GM12873 (cell line): Measurements from ENCODE around the gene NOPCHAP1.
A peak's percentile ranks its signal among the peaks of the same experiment; 100 is the strongest.

Experiments used
- TF ChIP-seq, protein P1 (sequence below): IDR thresholded peaks from 2 replicates; pipeline ENCODE4 v1.5.1; 2012; ENCODE audit warnings: low read depth, mild to moderate bottlenecking, moderate library complexity, low read length, control low read depth; ENCODE audit not compliant: insufficient read depth; ENCODE audit errors: missing control alignments

Gene NOPCHAP1

DNA sequence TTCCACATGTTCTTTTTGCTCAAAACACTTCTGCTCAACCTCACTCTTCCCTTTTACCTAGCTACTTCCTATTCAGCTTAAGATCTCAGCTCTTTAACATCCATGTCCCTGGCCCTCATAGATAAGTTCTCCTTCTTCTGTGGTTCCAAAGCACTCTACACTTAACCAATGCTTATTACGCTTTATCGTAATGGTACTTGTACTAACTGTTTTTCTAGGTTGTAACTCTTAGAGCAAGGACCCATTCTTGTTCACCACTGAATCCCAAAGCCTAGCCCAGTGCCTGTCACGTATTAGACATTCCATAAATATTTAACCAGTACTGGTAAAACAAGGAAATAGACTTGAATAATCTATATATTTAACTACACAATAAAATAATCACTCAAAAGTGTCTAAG lies 33.3 kb upstream of the NOPCHAP1 start:
- TF ChIP-seq, protein P1, sequence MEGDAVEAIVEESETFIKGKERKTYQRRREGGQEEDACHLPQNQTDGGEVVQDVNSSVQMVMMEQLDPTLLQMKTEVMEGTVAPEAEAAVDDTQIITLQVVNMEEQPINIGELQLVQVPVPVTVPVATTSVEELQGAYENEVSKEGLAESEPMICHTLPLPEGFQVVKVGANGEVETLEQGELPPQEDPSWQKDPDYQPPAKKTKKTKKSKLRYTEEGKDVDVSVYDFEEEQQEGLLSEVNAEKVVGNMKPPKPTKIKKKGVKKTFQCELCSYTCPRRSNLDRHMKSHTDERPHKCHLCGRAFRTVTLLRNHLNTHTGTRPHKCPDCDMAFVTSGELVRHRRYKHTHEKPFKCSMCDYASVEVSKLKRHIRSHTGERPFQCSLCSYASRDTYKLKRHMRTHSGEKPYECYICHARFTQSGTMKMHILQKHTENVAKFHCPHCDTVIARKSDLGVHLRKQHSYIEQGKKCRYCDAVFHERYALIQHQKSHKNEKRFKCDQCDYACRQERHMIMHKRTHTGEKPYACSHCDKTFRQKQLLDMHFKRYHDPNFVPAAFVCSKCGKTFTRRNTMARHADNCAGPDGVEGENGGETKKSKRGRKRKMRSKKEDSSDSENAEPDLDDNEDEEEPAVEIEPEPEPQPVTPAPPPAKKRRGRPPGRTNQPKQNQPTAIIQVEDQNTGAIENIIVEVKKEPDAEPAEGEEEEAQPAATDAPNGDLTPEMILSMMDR: no peak

DNA sequence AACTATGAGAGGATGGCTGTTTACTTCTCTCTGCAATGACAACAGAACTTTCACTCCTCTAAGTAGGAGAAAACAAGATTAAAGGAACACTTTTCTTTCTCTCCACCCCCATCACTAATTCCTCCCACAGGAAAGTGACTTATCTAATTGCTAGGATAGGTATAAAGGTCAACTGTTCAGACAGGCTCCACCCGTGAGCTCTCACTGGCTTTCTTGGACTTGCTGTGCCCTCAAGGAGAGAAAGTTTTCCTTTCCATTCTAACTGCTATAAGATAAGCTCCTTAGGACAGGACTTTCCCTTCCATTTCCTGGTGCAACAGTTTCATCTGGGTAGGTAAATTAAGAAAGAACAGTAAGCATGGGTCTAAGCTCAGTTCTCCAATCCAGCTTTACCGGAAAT lies 32.8 kb upstream of the NOPCHAP1 start:
- TF ChIP-seq, protein P1: no peak

DNA sequence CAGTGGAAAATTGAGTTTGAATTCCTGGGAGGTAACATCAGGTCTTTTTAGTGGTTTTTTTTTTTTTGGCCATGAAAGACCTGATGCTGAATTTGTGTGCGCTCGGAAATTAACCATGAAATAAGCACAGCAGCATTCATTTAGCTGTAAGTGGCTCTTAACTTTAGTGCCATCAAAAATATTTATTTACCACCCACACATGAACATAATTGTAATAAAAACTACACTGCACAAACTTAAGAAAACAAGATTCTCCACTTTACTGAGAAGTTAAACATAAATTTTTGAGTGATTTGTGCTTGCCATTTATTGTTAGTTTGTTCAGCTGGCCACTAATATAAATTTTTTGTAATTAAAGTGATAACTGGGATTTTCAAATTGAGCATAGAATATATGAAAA lies 30.4 kb upstream of the NOPCHAP1 start:
- TF ChIP-seq, protein P1: no peak

DNA sequence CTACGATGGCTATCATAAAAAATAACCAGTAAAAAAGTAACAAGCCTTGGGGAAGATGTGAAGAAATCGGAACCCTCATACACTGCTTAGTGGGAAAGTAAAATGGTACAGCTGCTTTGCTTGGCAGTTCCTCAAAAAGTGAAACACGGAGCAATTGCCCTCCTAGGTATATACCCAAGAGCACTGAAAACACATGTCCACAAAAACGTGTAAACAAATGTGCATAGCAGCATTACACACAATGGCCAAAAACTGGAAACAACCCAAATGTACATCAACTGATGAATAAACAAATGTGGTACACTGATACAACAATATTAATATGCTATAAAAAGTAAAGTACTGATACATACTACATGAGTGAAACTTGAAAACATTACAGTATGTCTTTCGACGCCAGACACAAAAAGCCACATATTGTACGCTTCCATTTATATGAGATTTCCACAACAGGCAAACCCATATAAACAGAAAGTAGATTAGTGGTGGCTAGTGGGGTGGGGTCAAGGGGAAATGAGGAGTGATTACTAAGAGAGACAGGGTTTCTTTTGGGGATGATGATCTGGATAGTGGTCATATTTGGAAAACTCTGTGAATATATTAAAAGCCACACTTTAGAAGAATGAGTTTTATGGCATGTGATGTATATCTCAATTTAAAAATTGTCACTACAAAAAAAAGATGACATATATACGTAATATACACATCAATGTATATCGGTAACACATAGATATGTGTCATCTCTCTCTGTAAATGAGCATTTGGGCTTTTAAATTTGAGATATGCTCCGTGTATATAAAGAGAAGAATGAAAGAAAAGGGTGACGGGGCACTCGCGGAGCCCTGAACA lies 29.0 kb upstream of the NOPCHAP1 start:
- TF ChIP-seq, protein P1: no peak

DNA sequence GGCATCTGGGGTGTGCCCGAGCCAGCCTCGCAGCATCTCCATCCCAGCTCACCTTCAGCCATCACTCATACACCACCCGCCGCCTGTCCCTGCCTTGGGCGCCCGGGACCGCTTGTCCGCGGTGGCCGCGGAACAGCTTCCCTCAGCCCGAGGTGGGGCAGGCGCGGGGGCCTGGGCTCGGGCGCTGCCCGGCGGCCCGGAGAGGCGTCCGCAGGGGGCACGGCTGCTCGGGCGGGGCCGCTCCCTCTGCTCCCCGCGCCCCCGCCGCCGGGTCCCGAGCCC lies 28.5 kb upstream of the NOPCHAP1 start:
- TF ChIP-seq, protein P1: no peak

DNA sequence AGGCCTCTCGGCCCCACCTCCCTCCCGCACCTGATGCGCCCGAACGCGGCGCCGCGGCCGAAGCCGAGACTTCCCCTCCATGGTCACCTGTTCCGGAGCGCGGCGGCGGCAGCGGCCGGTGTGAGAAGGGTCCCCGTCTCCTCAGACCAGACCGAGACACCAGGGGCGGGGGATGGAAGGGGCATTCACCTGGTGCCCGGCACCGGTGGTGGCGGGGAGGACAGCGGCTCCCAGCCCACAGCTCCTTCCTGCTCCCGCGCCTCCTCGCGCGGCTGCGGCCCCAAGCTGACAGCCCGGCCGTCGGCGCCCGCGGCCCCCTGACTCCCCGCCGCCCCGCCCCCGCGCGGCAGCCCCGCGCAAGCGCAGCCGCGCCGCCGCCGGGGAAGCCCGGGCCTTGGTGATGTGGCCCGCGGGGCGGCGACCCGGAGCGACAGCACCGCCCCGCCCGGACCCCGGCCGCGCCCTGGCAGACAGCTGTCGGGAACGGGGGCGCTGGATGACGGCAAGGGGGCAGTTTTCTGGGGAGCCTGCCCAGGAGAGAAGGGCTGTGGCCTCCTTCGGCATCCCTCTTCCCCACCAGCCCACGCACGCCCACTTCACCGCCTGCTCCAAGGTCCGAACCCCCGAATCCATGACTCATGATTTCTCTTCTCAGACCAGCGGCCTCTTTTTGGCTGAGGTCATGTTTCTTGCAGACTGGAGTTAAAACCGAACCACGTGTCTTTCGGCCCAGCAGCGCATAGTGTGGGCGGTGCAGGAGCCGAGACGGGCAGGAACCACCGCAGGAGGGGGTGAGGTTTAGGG lies 27.9 kb upstream of the NOPCHAP1 start, which contains the start of gene SLC41A2:
Gene SLC41A2 (minus strand): TSS at position 290 of the 804 bp plus-strand sequence. CDS start 29,763 bp downstream, outside the sequence.
- TF ChIP-seq, protein P1: peak; percentile 19

DNA sequence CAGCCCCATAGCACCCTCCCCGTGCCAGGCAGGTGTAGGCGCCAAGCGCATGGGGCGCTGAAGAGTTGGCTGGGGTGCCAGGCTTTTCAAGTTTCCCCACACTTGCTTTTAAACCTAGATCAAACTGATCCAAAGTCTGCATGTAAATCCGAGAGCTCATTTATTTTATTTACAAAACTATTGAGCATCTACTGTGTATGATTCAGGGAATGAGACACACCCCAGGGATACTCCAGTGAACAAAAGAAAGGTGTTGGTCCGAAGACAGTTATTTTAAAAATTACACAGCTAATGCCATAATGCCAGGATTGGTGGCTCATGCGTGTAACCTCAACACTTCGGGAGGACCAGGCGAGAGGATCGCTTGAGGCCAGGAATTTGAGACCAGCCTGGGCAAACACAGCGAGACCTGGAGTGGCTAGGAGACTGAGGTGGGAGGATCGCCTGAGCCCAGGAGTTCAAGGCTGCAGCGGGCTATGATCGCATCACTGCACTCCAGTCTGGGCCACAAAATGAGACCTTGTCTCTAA lies 27.2 kb upstream of the NOPCHAP1 start:
- TF ChIP-seq, protein P1: peak; percentile 33
